Activated B cell treated with CpG ODN at 0.5 μM for 24 hours (primary cell): Measurements from ENCODE around the gene ALG9. TPM values are rescaled to one million over a fixed set of nuclear protein-coding genes. Genes with fewer than 3 reads are reported as not detected.

Source experiments
- ATAC-seq: fragments of 200-7000 bp; cut with Tn5 transposase; one replicate; pipeline ENCODE4 v1.10.0; 2021; ENCODE audit warnings: low read depth, mild to moderate bottlenecking, moderate library complexity
- CTCF ChIA-PET: fragments of 350-600 bp; sonication (Branson Sonifier 250); formaldehyde crosslinking; loops from one replicate; lab custom pipeline; 2021; ENCODE audit warnings: antibody characterized with exemption; lab: Charles Lee
- POLR2A ChIA-PET: fragments of 350-600 bp; sonication (Branson Sonifier 250); formaldehyde crosslinking; loops from one replicate; lab custom pipeline; 2021; ENCODE audit warnings: antibody characterized with exemption; lab: Charles Lee
- DNase-seq: peaks from one replicate; pipeline ENCODE4 v3.0.0; 2022
- H3K27ac Mint-ChIP-seq: one replicate; pipeline ENCODE4 v1.8.0; 2020; ENCODE audit warnings: mixed read lengths
- H3K27me3 Mint-ChIP-seq: one replicate; pipeline ENCODE4 v1.8.0; 2021; ENCODE audit warnings: mixed read lengths
- H3K36me3 Mint-ChIP-seq: one replicate; pipeline ENCODE4 v1.8.0; 2021; ENCODE audit warnings: low read depth, mixed read lengths
- H3K4me1 Mint-ChIP-seq: one replicate; pipeline ENCODE4 v1.8.0; 2021; ENCODE audit warnings: mixed read lengths
- H3K4me3 Mint-ChIP-seq: one replicate; pipeline ENCODE4 v1.8.0; 2020; ENCODE audit warnings: mild to moderate bottlenecking, mixed read lengths
- H3K9me3 Mint-ChIP-seq: one replicate; pipeline ENCODE4 v1.8.0; 2020; ENCODE audit warnings: mixed read lengths
- intact Hi-C: fragments of 100-400 bp; cut with micrococcal nuclease; formaldehyde crosslinking; loops from one replicate; pipeline ENCODE4 v1.15.1; 2024
- total RNA-seq: library from RNA; stranded (reverse); gene quantifications from 2 replicates; pipeline ENCODE4 v1.2.3, GENCODE V29; 2022
- TF ChIP-seq, protein P1 (sequence below): fragments of 200-600 bp; IDR thresholded peaks from one replicate; pipeline ENCODE4 v1.8.0; 2022; ENCODE audit warnings: antibody characterized with exemption, mild to moderate bottlenecking

The ALG9 gene
- total RNA-seq, 1 donor from 2014 or later: 20.1 TPM

DNA sequence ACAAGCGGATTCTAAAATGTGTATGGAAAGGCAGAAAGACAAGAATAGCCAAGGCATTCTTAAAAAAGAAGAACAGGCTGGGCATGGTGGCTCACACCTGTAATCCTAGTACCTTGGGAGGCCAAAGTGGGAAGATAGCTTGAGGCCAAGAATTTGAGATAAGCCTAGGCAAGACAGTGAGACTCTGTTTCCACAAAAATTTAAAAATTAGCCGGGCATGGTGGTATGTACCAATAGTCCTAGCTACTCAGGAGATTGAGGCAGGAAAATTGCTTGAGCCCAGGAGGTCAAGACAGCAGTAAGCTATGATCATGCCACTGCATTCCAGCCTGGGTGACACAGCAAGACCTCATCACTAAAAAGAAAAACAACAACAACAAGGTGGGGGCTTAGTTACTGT lies 59.2 kb downstream of the ALG9 start:
- Mint-ChIP-seq H3K27me3 (no peaks in the 10 kb centered on the region), H3K4me3 (no peak overlapping the region), H3K27ac (no peak overlapping the region), H3K36me3 (peaks cover 48% of the 10 kb centered on the region), H3K4me1 (no peaks in the 10 kb centered on the region), H3K9me3 (no peaks in the 10 kb centered on the region)
- CTCF ChIA-PET: no interaction called here
- DNase-seq (no peak), ATAC-seq (no peak)
- POLR2A ChIA-PET: no interaction called here
- TF ChIP-seq, protein P1, sequence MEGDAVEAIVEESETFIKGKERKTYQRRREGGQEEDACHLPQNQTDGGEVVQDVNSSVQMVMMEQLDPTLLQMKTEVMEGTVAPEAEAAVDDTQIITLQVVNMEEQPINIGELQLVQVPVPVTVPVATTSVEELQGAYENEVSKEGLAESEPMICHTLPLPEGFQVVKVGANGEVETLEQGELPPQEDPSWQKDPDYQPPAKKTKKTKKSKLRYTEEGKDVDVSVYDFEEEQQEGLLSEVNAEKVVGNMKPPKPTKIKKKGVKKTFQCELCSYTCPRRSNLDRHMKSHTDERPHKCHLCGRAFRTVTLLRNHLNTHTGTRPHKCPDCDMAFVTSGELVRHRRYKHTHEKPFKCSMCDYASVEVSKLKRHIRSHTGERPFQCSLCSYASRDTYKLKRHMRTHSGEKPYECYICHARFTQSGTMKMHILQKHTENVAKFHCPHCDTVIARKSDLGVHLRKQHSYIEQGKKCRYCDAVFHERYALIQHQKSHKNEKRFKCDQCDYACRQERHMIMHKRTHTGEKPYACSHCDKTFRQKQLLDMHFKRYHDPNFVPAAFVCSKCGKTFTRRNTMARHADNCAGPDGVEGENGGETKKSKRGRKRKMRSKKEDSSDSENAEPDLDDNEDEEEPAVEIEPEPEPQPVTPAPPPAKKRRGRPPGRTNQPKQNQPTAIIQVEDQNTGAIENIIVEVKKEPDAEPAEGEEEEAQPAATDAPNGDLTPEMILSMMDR: no peak
- intact Hi-C loops: no loop called here

DNA sequence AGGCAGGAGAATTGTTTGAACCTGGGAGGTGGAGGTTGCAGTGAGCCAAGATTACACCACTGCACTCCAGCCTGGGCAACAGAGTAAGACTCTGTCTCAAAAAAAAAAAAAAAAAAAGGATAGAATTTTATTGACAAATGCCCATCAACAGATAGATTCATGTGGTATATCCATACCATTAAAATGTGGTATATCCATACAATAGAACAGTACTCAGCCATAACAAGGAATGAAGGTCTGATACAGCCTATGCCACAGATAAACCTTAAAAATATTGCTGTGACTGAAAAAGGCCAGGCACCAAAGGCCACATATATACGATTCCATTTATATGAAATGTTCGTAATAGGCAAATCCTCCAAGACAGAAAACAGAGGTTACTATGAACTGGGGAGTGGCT lies 59.9 kb downstream of the ALG9 start:
- Mint-ChIP-seq H3K27ac (no peak overlapping the region), H3K36me3 (peaks cover 50% of the 10 kb centered on the region), H3K27me3 (no peaks in the 10 kb centered on the region), H3K4me3 (no peak overlapping the region), H3K9me3 (no peaks in the 10 kb centered on the region), H3K4me1 (no peaks in the 10 kb centered on the region)
- ChIA-PET CTCF (no interaction called here), POLR2A (no interaction called here)
- TF ChIP-seq, protein P1: no peak
- ATAC-seq (no peak), DNase-seq (no peak)
- intact Hi-C loops: no loop called here

DNA sequence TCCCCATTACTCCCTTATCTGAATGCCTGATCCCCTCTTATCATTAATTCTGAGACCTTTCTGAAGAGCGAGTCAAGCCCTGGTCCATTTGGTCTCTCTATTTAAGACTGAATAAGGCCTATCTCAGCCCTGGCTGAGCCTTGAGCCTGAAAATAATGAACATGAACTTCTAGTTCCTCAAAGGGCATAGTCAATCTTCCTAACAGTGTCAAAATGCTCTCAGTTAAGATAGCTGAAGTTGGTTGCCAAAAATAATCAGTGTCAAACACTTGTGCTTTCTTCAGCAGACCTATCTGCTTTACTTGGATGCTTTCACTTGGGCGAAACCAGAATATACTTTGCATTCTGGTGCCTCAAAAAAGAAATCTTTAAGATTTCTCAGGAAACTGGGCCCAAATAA lies 62.5 kb downstream of the ALG9 start:
- Mint-ChIP-seq H3K27me3 (no peaks in the 10 kb centered on the region), H3K9me3 (no peaks in the 10 kb centered on the region), H3K36me3 (peaks cover 58% of the 10 kb centered on the region), H3K27ac (no peak overlapping the region), H3K4me3 (no peak overlapping the region), H3K4me1 (no peaks in the 10 kb centered on the region)
- CTCF ChIA-PET: no interaction called here
- POLR2A ChIA-PET: no interaction called here
- intact Hi-C loops: no loop called here
- TF ChIP-seq, protein P1: no peak
- ATAC-seq (no peak), DNase-seq (no peak)

DNA sequence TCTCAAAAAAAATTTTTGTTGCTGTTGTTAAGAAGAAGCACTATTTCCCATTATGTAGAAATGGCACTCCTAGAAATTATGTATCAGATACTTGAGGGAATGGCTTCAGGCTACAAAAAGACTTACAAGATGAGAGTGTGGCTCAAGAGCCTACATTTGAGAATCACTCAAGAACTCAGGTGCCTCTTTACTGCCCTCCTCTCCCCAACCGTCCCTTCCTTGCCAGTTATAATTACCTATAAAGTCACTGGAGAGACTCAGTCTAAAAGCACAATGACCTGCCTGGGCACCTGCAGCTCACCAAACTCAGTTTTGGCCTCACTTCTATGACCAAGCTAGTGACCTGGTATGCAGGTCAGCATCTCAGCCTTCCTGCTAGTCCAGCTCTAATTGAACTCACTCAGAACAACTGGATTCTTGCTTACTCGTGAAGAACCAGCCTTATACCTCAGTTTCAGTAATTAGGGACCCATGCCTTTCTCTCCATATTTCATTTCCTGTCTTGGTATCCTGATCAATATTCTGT lies 63.3 kb downstream of the ALG9 start:
- peaks cover 65% of the 10 kb centered on the region for H3K36me3 Mint-ChIP-seq
- ChIA-PET CTCF (no interaction called here), POLR2A (no interaction called here)
- no peak overlapping the region for H3K4me3 Mint-ChIP-seq
- TF ChIP-seq, protein P1: no peak
- DNase-seq: no peak
- intact Hi-C loops: no loop called here
- no peaks in the 10 kb centered on the region for H3K4me1 Mint-ChIP-seq
- H3K9me3 Mint-ChIP-seq: no peaks in the 10 kb centered on the region
- H3K27me3 Mint-ChIP-seq: no peaks in the 10 kb centered on the region
- ATAC-seq: no peak
- no peak overlapping the region for H3K27ac Mint-ChIP-seq

DNA sequence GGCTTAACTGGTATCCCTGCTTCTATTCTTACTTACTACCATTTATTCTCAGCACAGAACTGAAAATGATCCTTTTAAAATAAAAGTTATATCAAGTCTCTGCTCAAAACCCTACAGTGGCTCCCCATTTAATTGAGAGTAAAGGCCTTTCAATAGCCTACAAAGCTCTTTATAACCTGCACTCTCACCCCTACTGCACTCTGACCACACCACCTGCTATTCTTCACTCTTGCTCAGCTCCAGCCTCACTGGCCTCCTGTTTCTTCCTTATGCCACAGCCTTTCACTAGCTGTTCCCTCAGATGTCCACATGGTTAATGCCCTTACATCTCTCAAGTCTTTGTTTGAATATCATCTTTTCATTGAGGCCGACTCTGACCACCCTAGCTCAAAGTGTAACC lies 64.3 kb downstream of the ALG9 start:
- CTCF ChIA-PET: no interaction called here

More for the DNA sequence above, 64.3 kb downstream of the ALG9 start:
- no peak overlapping the region for H3K4me3 Mint-ChIP-seq
- ATAC-seq (no peak), DNase-seq (no peak)
- TF ChIP-seq, protein P1: no peak
- H3K27me3 Mint-ChIP-seq: no peaks in the 10 kb centered on the region
- H3K9me3 Mint-ChIP-seq: no peaks in the 10 kb centered on the region
- no peak overlapping the region for H3K27ac Mint-ChIP-seq
- intact Hi-C loops: no loop called here
- H3K36me3 Mint-ChIP-seq: peaks cover 69% of the 10 kb centered on the region
- POLR2A ChIA-PET: no interaction called here
- no peaks in the 10 kb centered on the region for H3K4me1 Mint-ChIP-seq
